ENCODE results near the gene CYREN. TPM values are rescaled to one million over a fixed set of nuclear protein-coding genes. Genes with fewer than 3 reads are reported as not detected.
"Not testable (repeated sequence)": the region's sequence is repeated elsewhere in the genome, so short reads cannot be mapped to it uniquely, and the experiment has no call there.

CYREN gene
- polyA plus RNA-seq, 2 donors, result 26.0 to 27.2 TPM

DNA sequence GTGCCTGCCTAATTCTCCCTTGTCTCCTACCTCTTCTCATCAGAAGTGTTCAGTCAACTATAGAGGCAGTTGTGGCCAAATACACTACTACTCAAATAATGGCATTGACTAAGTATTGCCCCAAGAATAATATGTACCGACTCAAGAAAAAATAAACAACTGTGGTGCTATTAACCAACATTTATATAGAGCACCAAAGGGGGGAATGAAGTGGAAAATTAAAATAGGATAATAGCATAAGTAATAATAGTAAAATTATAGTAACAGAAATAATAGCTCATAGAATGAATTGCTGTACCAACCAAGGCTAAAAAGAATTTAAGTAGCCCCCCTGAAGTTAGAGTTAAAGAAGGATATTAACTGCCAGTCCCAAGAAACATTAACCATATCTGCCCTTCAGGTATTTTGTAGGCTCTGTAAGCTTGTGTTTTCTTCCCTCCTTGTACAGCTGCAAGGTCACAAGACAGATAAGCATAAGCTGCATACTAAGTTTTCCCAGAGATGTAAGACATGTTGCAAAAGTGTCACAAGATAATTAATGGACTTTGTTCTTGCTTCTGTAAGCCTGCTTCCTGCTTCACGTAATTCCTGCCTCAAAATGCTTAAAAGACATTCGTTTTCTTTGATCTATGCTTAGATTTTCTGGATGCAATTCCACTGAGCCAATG, 10.9 kb upstream of the CYREN start:
- no peak overlapping the region for H3K4me3 ChIP-seq (ENCODE audit: low read depth in 1 of 2, low read length in 2 of 2)
- 88 to 89% methylated on average over 3 of the region's 3 CpGs for WGBS, 2 donors
- H3K36me3 ChIP-seq (ENCODE audit: control insufficient read depth in 2 of 2, insufficient read depth in 2 of 2, low read length in 1 of 2), result peaks cover 11 to 29% of the 10 kb centered on the region in 2 donors
- H3K27ac ChIP-seq (ENCODE audit: low read depth in 2 of 2, low read length in 1 of 2), result no peak overlapping the region
- peaks cover 3 to 10% of the 10 kb centered on the region in 2 donors for H3K9me3 ChIP-seq (ENCODE audit: control insufficient read depth in 2 of 2, insufficient read depth in 1 of 2, low read depth in 1 of 2, low read length in 1 of 2)
- H3K27me3 ChIP-seq (ENCODE audit: control insufficient read depth in 1 of 2, insufficient read depth in 2 of 2, low read length in 2 of 2), result no peaks in the 10 kb centered on the region
- H3K4me1 ChIP-seq (ENCODE audit: control insufficient read depth in 2 of 2, insufficient read depth in 2 of 2, low read length in 1 of 2), result peaks cover 4 to 5% of the 10 kb centered on the region in 2 donors

- H3K36me3 ChIP-seq (ENCODE audit: control insufficient read depth in 2 of 2, insufficient read depth in 2 of 2, low read length in 1 of 2), result peaks cover 5 to 18% of the 10 kb centered on the region in 2 donors
- no peak overlapping the region for H3K27ac ChIP-seq (ENCODE audit: low read depth in 2 of 2, low read length in 1 of 2)
- peaks cover 3 to 10% of the 10 kb centered on the region in 2 donors for H3K9me3 ChIP-seq (ENCODE audit: control insufficient read depth in 2 of 2, insufficient read depth in 1 of 2, low read depth in 1 of 2, low read length in 1 of 2)
- H3K4me1 ChIP-seq (ENCODE audit: control insufficient read depth in 2 of 2, insufficient read depth in 2 of 2, low read length in 1 of 2), result peaks cover 4 to 5% of the 10 kb centered on the region in 2 donors
- no peaks in the 10 kb centered on the region for H3K27me3 ChIP-seq (ENCODE audit: control insufficient read depth in 1 of 2, insufficient read depth in 2 of 2, low read length in 2 of 2)
- no peak overlapping the region for H3K4me3 ChIP-seq (ENCODE audit: low read depth in 1 of 2, low read length in 2 of 2)
- WGBS, 2 donors, result 91 to 93% methylated on average over 5 of the region's 5 CpGs
These were observed 9.6 kb upstream of the CYREN start for GRCh38 chr7:135180122-135180521.

DNA sequence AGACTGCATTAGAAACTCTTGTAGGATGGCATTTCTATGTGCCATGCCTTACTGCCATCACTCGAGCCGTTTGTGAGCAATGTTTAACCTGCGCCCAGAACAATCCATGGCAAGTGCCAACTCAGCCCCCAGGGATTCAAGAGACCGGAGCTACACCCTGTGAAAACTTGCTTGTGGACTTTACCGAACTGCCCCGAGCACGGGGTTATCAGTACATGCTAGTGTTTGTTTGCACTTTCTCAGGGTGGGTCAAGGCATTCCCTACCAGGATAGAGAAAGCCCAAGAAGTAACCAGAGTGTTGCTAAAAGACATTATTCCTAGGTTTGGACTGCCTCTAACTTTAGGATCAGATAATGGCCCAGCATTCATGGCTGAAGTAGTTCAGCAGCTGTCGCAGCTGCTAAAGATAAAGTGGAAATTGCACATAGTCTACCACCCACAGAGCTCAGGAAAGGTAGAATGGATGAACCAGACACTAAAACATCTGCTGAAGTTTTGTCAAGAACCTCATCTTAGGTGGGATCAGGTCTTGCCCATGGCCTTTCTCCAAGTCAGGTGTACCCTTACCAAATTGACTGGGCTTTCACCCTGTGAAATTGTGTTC, 8.9 kb upstream of the CYREN start:
- H3K4me1 ChIP-seq (ENCODE audit: control insufficient read depth in 2 of 2, insufficient read depth in 2 of 2, low read length in 1 of 2), result peaks cover 4 to 5% of the 10 kb centered on the region in 2 donors
- WGBS, 2 donors, result 54 to 57% methylated on average over 8 of the region's 8 CpGs
- peak overlapping the region in 1 of 2 donors; percentile 63 for H3K27ac ChIP-seq (ENCODE audit: low read depth in 2 of 2, low read length in 1 of 2)
- peaks cover 5 to 15% of the 10 kb centered on the region in 2 donors for H3K36me3 ChIP-seq (ENCODE audit: control insufficient read depth in 2 of 2, insufficient read depth in 2 of 2, low read length in 1 of 2)
- no peaks in the 10 kb centered on the region for H3K27me3 ChIP-seq (ENCODE audit: control insufficient read depth in 1 of 2, insufficient read depth in 2 of 2, low read length in 2 of 2)
- peaks cover 3 to 10% of the 10 kb centered on the region in 2 donors for H3K9me3 ChIP-seq (ENCODE audit: control insufficient read depth in 2 of 2, insufficient read depth in 1 of 2, low read depth in 1 of 2, low read length in 1 of 2)
- no peak overlapping the region for H3K4me3 ChIP-seq (ENCODE audit: low read depth in 1 of 2, low read length in 2 of 2)

- WGBS, 2 donors, result 84 to 85% methylated on average over 13 of the region's 13 CpGs
- H3K9me3 ChIP-seq (ENCODE audit: control insufficient read depth in 2 of 2, insufficient read depth in 1 of 2, low read depth in 1 of 2, low read length in 1 of 2), result peaks cover 3 to 10% of the 10 kb centered on the region in 2 donors
- no peak overlapping the region for H3K4me3 ChIP-seq (ENCODE audit: low read depth in 1 of 2, low read length in 2 of 2)
- no peaks in the 10 kb centered on the region for H3K27me3 ChIP-seq (ENCODE audit: control insufficient read depth in 1 of 2, insufficient read depth in 2 of 2, low read length in 2 of 2)
- peaks cover under 1 to 7% of the 10 kb centered on the region in 2 donors for H3K36me3 ChIP-seq (ENCODE audit: control insufficient read depth in 2 of 2, insufficient read depth in 2 of 2, low read length in 1 of 2)
- peaks cover 4 to 5% of the 10 kb centered on the region in 2 donors for H3K4me1 ChIP-seq (ENCODE audit: control insufficient read depth in 2 of 2, insufficient read depth in 2 of 2, low read length in 1 of 2)
- peak overlapping the region in 1 of 2 donors; percentile 49 for H3K27ac ChIP-seq (ENCODE audit: low read depth in 2 of 2, low read length in 1 of 2)
These were observed 7.9 kb upstream of the CYREN start for GRCh38 chr7:135178364-135178763.

DNA sequence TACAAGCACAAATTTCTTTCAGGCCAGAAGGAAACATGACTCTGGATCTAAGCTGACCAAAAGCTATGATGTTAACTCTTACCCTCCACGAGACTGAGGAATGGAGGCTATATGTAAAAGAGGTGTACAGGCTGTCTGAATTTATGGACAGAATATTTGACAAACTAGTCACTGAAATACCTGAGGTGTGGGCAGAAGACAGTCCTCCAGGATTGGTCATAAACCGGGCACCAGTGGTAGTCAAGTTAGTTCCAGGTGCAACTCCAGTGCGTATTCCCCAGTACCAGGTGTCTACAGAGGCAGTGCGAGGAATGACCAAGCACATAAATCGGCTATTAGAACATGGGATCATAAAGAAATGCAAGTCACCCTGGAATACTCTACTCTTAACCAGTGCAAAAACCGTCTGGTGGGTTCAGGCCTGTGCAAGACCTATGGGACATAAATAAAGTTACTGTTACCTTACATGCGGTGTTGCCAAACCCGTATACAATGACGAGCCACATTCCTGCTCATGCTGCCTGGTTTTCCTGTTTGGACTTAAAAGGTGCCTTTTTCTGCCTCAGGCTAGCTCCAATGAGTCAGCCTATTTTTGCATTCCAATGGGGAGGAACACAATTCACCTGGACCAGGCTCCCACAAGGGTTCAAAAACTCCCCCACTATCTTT, 6.7 kb upstream of the CYREN start:
- peaks cover 4 to 5% of the 10 kb centered on the region in 2 donors for H3K4me1 ChIP-seq (ENCODE audit: control insufficient read depth in 2 of 2, insufficient read depth in 2 of 2, low read length in 1 of 2)
- no peak overlapping the region for H3K4me3 ChIP-seq (ENCODE audit: low read depth in 1 of 2, low read length in 2 of 2)
- peaks cover 1 to 7% of the 10 kb centered on the region in 2 donors for H3K9me3 ChIP-seq (ENCODE audit: control insufficient read depth in 2 of 2, insufficient read depth in 1 of 2, low read depth in 1 of 2, low read length in 1 of 2)
- peak overlapping the region; percentile 78 to 85 for H3K27ac ChIP-seq (ENCODE audit: low read depth in 2 of 2, low read length in 1 of 2)
- WGBS, 2 donors, result 68 to 77% methylated on average over 9 of the region's 9 CpGs
- H3K27me3 ChIP-seq (ENCODE audit: control insufficient read depth in 1 of 2, insufficient read depth in 2 of 2, low read length in 2 of 2), result no peaks in the 10 kb centered on the region
- H3K36me3 ChIP-seq (ENCODE audit: control insufficient read depth in 2 of 2, insufficient read depth in 2 of 2, low read length in 1 of 2), result peaks cover 0 to 3% of the 10 kb centered on the region in 2 donors

DNA sequence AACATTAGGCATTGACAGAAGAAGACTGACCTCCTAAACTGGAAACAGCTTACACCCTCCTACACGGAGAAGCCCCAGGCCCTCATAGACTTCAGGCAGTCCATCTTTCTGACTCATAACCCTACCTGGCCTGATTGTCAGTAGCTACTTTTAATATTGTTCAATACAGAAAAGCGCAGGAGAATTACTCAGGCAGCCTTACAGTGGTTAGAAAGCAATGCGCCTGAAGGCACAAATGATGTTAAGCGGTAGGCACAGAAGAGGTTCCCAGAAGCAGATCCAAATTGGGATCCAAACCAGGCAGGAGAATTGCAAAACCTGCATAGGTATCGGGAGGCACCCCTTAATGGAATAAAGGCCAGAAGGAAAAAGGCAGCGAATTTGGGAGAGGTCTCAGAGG, 5.4 kb upstream of the CYREN start:
- Histone ChIP-seq H3K4me3 (ENCODE audit: low read depth in 1 of 2, low read length in 2 of 2) (no peak overlapping the region), H3K9me3 (ENCODE audit: control insufficient read depth in 2 of 2, insufficient read depth in 1 of 2, low read depth in 1 of 2, low read length in 1 of 2) (peaks cover 0 to 1% of the 10 kb centered on the region in 2 donors), H3K4me1 (ENCODE audit: control insufficient read depth in 2 of 2, insufficient read depth in 2 of 2, low read length in 1 of 2) (peaks cover 4 to 5% of the 10 kb centered on the region in 2 donors), H3K36me3 (ENCODE audit: control insufficient read depth in 2 of 2, insufficient read depth in 2 of 2, low read length in 1 of 2) (no peaks in the 10 kb centered on the region), H3K27me3 (ENCODE audit: control insufficient read depth in 1 of 2, insufficient read depth in 2 of 2, low read length in 2 of 2) (no peaks in the 10 kb centered on the region), H3K27ac (ENCODE audit: low read depth in 2 of 2, low read length in 1 of 2) (peak overlapping the region; percentile 78 to 85)
- WGBS, 2 donors, result 54 to 74% methylated on average over 6 of the region's 6 CpGs

DNA sequence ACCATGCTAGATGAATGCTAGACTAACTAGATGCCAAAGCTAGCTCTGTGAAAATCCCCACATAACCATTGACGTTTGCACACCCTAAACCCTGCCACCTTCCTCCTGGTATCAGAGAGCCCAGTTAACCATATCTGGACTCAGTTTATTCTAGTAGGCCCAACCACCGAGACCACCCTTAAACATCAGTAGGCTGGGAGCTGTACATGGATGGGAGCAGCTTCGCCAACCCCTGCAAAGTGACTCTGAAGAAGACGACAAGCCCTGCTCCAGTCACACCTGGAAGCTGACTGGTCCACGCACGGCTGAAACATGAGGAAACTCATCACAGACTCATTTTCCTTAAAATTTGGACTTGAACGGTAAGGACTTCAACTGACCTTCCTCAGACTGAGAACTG, 4.4 kb upstream of the CYREN start:
- 85 to 89% methylated on average over 7 of the region's 7 CpGs for WGBS, 2 donors
- H3K4me1 ChIP-seq (ENCODE audit: control insufficient read depth in 2 of 2, insufficient read depth in 2 of 2, low read length in 1 of 2), result peaks cover 4 to 5% of the 10 kb centered on the region in 2 donors
- H3K27ac ChIP-seq (ENCODE audit: low read depth in 2 of 2, low read length in 1 of 2), result no peak overlapping the region

DNA sequence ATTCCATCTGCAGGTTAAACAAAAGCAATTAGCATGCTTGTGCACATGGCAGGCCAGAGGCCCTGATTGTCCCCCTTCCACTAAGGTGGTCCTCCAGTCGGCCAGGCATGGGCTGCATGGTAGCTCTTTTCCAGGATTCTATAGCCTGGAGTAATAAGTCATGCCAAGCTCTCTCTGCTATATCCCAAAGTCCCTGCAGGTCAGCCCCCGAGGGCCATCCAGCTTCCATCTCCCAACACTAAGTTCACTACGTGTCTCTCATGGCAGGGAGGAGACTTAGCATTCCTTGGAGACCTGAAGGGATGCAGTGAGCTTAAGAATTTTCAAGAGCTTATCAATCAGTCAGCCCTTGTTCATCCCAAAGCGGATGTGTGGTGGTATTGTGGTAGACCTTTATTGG, 3.4 kb upstream of the CYREN start:
- not testable (repeated sequence) for H3K27ac ChIP-seq (ENCODE audit: low read depth in 2 of 2, low read length in 1 of 2); H3K4me3 ChIP-seq (ENCODE audit: low read depth in 1 of 2, low read length in 2 of 2); H3K4me1 ChIP-seq (ENCODE audit: control insufficient read depth in 2 of 2, insufficient read depth in 2 of 2, low read length in 1 of 2); H3K27me3 ChIP-seq (ENCODE audit: control insufficient read depth in 1 of 2, insufficient read depth in 2 of 2, low read length in 2 of 2); H3K9me3 ChIP-seq (ENCODE audit: control insufficient read depth in 2 of 2, insufficient read depth in 1 of 2, low read depth in 1 of 2, low read length in 1 of 2); H3K36me3 ChIP-seq (ENCODE audit: control insufficient read depth in 2 of 2, insufficient read depth in 2 of 2, low read length in 1 of 2)
- WGBS, 2 donors, result 80 to 81% methylated on average over 4 of the region's 4 CpGs

More for the DNA sequence above, 4.4 kb upstream of the CYREN start:
- Histone ChIP-seq H3K27me3 (ENCODE audit: control insufficient read depth in 1 of 2, insufficient read depth in 2 of 2, low read length in 2 of 2) (no peaks in the 10 kb centered on the region), H3K36me3 (ENCODE audit: control insufficient read depth in 2 of 2, insufficient read depth in 2 of 2, low read length in 1 of 2) (no peaks in the 10 kb centered on the region), H3K4me3 (ENCODE audit: low read depth in 1 of 2, low read length in 2 of 2) (no peak overlapping the region), H3K9me3 (ENCODE audit: control insufficient read depth in 2 of 2, insufficient read depth in 1 of 2, low read depth in 1 of 2, low read length in 1 of 2) (no peaks in the 10 kb centered on the region)

GRCh38 chr7:135171581-135172291, 1.2 kb upstream of the CYREN start:
- WGBS, 2 donors, result 41 to 60% methylated on average over 19 of the region's 19 CpGs

More at GRCh38 chr7:135171581-135172291, 1.2 kb upstream of the CYREN start:
- H3K27me3 ChIP-seq (ENCODE audit: control insufficient read depth in 1 of 2, insufficient read depth in 2 of 2, low read length in 2 of 2); H3K4me3 ChIP-seq (ENCODE audit: low read depth in 1 of 2, low read length in 2 of 2); H3K9me3 ChIP-seq (ENCODE audit: control insufficient read depth in 2 of 2, insufficient read depth in 1 of 2, low read depth in 1 of 2, low read length in 1 of 2): not testable (repeated sequence)
- peaks cover 4 to 18% of the 10 kb centered on the region in 2 donors for H3K36me3 ChIP-seq (ENCODE audit: control insufficient read depth in 2 of 2, insufficient read depth in 2 of 2, low read length in 1 of 2)
- peaks cover 9 to 17% of the 10 kb centered on the region in 2 donors for H3K4me1 ChIP-seq (ENCODE audit: control insufficient read depth in 2 of 2, insufficient read depth in 2 of 2, low read length in 1 of 2)
- H3K27ac ChIP-seq (ENCODE audit: low read depth in 2 of 2, low read length in 1 of 2), result peak overlapping the region; percentile 73 to 82

Data from esophagus (tissue), 2 donors.